K562 treated with DMSO at 1 percent for 24 hours (cell line): ENCODE data around the gene ATP5ME. TPM values are rescaled to one million over a fixed set of nuclear protein-coding genes. Genes with fewer than 3 reads are reported as not detected.

ENCODE experiments used
- total RNA-seq: library from RNA; unstranded; fragments of 300-600 nt; gene quantifications from 2 replicates; pipeline ENCODE4 v1.2.3, GENCODE V29; 2022; ENCODE audit warnings: low read depth; ENCODE audit not compliant: insufficient read depth

The ATP5ME gene
- total RNA-seq = 244 and 290 TPM in 2 replicates

GRCh38 chr4:674172-675035 lies at the start of gene ATP5ME, which contains the start of gene MYL5:
Gene ATP5ME (minus strand): TSS chr4:674276. CDS start chr4:674247, 29 bp downstream.
Gene MYL5 (plus strand): TSS chr4:674542. CDS start chr4:678027, 3,485 bp downstream.

GRCh38 chr4:705278-706082 lies 31.4 kb upstream of the ATP5ME start, which contains the start of gene PCGF3:
Gene PCGF3 (plus strand): TSS chr4:705832. CDS start chr4:733681, 27,849 bp downstream.

GRCh38 chr4:688854-689681 lies 15.0 kb upstream of the ATP5ME start, which contains the start of gene SLC49A3:
Gene SLC49A3 (minus strand): TSS chr4:689151. CDS start chr4:689127, 24 bp downstream.

GRCh38 chr4:624705-625590 lies 49.1 kb downstream of the ATP5ME start, which contains the start of gene PDE6B:
Gene PDE6B (plus strand): TSS chr4:625573. CDS start chr4:625627, 54 bp downstream.

Other genes starting within 250 kb of the ATP5ME start
- gene ZNF721, start 175.1 kb downstream of the ATP5ME start, total RNA-seq = 10.8 and 13.1 TPM in 2 replicates
- gene PIGG, start 175.1 kb downstream of the ATP5ME start, total RNA-seq = 22.6 and 28.7 TPM in 2 replicates
- gene TMEM271, start 98.0 kb downstream of the ATP5ME start, total RNA-seq = not detected in 2 replicates
- gene PDE6B, start 48.7 kb downstream of the ATP5ME start, total RNA-seq = 0.22 and 0.37 TPM in 2 replicates
- gene MYL5, start 266 bp upstream of the ATP5ME start, total RNA-seq = 3.6 and 5.9 TPM in 2 replicates
- gene SLC49A3, start 14.9 kb upstream of the ATP5ME start, total RNA-seq = 0.29 TPM in 1 of 2 replicates, not detected in the other
- gene PCGF3, start 31.6 kb upstream of the ATP5ME start, total RNA-seq = 44.7 and 46.9 TPM in 2 replicates
- 0.13 TPM in 1 of 2 replicates, not detected in the other for gene CPLX1, start 151.9 kb upstream of the ATP5ME start, total RNA-seq